PC-3 (cell line): ENCODE results near the gene RBFOX2.

Experiments
- EZH2 ChIP-seq: fragments of 300-600 bp; sonication (generic); IDR thresholded peaks from one replicate; pipeline ENCODE4 v1.6.1; 2017; ENCODE audit warnings: antibody characterized with exemption, mild to moderate bottlenecking, low read length; ENCODE audit not compliant: unreplicated experiment
- TF ChIP-seq, protein P1 (sequence below): fragments of 300-600 bp; sonication (generic); conservative IDR thresholded peaks from 2 replicates; pipeline ENCODE4 v1.5.1; 2017; ENCODE audit warnings: antibody characterized with exemption, low read depth, mild to moderate bottlenecking, low read length

DNA sequence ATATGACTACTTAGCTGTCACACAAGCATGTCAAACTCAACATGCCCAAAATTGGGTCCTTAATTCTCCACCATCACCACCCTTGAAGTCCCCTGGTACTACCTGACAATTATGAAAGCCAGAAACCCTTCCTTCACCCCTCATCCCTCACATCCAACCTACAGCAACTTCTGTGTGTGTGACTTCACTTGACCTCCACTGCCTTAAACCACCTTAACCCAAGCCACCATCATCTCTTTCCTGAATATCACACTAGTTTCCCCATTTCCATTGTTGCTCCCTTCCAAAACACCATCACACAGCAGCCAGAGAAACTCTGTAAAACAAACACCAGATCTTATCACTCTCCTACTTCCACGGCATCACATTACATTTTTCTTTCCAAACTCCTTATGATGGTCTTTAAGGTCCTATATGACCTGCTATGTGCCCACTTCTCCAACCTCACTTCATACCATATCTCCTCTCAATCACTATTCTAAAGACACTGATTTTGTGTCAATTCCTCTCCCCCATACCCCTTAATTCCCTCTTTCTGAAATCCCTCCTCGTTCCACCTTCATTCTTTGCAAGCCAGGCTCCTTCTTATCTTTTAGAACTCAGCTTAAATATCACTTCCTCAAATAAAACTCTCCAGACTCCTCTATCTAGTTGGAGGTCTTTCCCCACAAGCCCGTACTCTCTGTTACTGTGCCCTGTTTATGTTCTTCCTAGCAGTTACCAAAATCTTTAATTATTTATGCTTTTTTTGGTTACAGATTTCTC, 124.9 kb downstream of the RBFOX2 start:
- TF ChIP-seq, protein P1, sequence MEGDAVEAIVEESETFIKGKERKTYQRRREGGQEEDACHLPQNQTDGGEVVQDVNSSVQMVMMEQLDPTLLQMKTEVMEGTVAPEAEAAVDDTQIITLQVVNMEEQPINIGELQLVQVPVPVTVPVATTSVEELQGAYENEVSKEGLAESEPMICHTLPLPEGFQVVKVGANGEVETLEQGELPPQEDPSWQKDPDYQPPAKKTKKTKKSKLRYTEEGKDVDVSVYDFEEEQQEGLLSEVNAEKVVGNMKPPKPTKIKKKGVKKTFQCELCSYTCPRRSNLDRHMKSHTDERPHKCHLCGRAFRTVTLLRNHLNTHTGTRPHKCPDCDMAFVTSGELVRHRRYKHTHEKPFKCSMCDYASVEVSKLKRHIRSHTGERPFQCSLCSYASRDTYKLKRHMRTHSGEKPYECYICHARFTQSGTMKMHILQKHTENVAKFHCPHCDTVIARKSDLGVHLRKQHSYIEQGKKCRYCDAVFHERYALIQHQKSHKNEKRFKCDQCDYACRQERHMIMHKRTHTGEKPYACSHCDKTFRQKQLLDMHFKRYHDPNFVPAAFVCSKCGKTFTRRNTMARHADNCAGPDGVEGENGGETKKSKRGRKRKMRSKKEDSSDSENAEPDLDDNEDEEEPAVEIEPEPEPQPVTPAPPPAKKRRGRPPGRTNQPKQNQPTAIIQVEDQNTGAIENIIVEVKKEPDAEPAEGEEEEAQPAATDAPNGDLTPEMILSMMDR: no peak
- TF ChIP-seq EZH2: no peak
